ENCODE measurements around the gene LETMD1.

LETMD1 gene

DNA sequence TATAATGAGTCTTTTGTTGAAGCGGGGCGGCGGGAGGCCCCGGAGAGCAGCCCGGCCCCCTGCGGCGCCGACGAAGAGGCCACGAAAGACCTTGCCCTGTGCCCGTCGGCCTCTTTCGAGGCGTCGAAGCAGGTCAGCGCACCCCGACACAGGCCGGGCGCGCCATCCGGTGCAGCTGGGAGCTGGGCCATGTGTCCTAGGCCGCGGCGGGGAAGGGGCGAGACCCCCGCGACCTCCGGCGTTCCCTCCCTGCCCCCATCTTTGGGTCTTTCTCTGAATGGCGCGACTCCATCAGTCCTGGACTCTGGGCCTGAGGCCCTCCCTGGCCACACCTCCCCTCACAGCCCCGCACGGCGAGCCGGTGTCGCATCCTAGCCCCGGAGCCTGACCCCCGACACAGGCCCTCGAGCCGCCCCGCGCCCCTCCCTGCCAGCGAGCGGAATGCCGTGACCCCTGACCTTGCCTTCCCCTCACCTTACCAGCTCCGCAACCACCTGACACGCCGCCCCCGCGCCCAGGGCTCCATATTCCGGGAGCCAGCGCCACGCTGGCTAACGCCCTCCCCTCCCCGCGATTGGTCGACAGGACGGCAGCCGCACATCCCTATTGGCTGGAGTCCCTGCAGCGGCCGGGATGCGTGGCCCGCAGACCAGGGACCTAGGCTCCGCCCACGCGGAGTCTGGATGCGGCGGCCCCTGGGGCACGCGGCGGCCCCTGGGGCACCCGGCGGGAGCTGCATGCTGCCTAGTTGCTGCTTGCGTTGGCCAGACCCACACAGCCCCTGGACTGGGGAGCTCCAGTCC lies 22.1 kb upstream of the LETMD1 start, which contains the start of gene SLC11A2:
Gene SLC11A2 (minus strand): TSS at position 549 of the 803 bp plus-strand sequence. CDS start 15,656 bp downstream, outside the sequence.
- DNase-seq (ENCODE audit: low spot score), result peak; percentile 99

DNA sequence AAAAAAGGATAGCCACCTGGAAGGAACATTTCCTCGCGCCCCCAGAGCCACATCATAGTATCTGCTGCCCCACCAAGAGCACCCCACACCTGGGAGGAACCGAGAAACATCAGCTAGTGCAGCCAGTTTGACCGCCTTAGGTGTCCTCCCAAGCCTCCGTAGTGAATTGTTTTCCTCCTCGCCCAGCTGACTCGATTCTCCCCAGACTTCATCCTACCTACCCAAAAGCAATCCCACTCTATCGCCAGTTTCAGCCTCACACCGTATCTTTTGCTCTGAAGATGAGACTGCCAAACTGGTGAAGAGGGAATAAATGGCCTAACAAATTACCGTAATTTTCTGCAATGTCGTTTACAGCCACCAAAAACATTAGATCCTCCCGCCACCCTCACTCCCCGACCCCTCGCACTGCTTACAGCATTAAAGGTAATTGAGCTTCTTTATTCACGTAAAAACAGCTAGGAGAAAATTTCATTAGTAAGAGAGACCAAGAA lies 20.7 kb upstream of the LETMD1 start:
- DNase-seq (ENCODE audit: low spot score), result no peak

DNA sequence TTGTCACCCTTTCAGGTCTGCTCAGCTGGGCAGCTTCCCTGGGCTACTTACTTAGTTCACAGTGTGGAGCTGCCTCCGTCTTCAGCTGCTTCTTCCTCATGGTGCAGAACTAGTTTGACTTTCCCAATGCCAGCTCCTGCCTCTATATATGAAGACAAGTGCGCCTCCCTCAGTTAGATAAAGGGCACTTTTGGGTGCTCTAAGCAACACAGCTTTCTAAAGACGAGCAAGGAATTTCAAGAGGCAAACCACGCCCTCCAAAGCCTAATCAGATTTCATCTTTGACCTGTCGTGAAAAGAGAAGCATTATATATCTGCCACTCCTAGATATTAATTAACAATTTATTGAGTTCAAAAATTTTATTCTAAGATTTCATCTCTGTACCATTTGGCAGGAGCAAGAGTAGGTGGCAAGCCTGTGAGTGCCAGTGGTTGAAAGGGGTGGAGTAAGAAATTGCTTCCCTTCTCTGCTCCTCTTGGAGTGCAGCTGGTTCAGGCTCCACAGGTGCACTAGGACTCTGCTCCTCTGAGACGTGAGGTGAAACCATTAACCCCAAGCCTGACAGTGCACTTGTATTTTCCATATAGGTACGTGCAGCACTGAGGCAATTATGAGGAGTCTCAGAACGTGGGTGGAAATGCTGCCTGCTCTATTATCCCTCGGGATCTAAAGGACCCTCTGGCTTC lies 19.9 kb upstream of the LETMD1 start:
- DNase-seq (ENCODE audit: low spot score), result peak; percentile 58

DNA sequence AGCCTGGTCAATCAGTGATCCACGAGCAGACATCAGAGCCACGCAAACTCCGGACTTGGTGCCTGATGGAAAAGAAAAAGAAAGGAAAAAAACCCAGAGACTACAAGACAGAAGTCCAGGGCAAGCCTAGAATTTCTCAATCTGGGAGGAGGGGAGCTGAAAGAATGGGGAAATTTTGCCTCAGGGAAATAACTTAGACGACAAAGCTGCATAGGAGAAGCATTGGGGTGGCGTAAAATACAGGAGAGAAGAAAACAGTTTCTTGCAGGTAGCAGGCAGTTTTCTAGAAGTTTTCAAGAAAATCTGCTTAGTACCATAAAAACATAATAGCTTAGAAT lies 19.3 kb upstream of the LETMD1 start:
- DNase-seq (ENCODE audit: low spot score), result no peak

DNA sequence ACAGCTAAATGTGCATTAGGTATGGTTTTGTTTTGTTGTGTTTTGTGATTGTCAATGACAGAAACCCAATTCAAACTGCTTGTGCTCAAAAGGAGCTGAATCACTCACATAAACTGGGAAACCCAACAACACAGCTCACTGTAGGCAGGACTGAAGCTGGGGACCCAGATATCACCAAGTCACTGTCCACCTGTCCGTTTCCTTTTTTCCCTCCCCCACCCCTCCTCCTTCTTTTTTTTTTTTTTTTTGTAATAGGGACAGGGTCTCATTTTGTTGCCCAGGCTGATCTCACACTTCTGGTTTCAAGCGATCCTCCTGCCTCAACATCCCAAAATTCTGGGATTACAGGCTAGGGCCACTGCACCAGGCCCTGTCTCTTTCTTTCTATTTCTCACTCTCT lies 15.1 kb upstream of the LETMD1 start:
- DNase-seq (ENCODE audit: low spot score), result no peak

DNA sequence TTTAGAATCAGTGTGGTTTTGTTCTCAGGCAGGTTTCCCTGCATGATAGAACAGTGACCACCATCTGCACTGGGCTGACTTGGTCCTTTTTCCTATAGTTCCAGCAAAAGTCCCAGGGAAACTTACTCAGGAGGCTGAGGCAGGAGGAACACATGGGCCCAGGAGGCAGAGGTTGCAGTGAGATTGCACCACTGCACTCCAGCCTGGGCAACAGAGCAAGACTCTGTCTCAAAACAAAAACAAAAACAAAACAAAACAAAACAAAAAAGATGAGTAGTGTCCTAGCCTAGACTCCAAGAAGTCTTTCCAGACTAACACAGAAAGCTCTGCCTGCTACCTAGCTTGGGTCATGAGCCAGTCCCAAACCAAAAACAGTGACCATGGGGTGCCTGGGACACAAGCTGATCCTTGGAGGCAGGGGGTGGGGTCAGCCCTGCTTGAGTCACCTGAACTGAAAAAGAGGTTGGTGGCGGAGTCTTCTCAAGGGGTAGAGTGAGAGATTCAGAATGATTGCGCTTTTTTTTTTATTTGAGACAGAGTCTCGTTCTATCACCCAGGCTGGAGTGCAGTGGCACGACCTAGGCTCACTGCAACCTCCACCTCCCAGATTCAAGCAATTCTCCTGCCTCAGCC lies 14.6 kb upstream of the LETMD1 start:
- no peak for DNase-seq (ENCODE audit: low spot score)

DNA sequence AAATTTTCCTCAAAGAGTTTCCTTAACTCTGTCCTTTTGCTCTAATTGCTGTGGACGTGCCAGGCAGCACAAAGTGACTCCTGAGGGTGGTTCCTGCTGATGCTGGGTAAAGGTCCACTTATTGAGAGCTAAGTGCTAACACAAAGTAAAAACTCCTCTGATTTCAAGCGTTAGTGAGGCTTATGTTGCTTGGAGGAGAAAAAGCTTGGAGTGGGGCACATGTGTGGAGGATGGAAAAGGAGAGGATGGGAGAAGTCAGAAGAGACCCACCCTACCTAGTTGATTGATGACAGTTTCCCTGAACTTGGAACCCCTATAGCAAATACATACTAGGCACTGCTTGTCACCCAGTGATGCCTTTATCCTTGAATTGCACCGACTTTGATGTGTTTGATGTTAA lies 11.8 kb upstream of the LETMD1 start:
- no peak for DNase-seq (ENCODE audit: low spot score)

DNA sequence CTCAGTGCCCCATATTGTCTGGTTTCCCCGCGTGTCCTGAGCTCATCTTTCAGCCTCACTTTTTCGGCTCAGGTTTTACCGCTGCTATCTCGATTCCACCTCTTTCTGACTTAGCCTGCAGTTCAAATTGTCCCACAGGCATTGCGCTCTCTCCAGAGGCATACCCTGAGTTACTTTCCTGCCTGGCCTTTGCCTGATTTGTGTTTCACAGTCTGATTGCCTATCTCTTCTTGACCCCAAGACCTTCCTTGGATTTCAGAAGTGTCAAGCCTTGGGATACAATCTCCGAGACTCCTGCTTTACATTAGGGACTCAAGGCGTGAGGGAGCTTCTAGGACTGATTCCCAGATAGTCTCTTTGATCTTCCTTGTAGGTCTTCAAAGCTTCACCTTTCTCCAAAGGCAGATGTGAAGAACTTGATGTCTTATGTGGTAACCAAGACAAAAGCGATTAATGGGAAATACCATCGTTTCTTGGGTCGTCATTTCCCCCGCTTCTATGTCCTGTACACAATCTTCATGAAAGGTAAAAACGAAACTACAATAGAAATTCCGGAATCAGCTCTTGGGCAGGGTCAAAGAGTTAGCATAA lies 629 bp downstream of the LETMD1 start:
- no peak for DNase-seq (ENCODE audit: low spot score)

DNA sequence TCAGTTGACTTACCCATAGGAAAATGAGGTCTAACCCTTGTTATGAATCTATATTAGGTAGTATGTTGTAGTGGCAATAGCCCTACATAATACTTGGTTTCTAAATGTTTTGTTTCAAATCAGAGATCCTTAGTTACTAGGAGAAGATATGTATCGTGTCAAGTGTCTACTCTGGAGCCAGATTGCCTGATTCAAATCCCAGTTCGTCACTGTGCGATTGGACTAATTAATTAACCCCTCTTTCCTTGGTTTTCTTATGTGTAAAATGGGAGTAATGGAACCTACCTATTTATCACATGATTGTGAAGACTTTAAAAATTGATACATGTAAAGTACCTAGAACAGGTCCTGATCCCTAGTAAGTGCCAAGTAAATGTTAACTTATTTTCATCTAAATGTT lies 1.4 kb downstream of the LETMD1 start:
- no peak for DNase-seq (ENCODE audit: low spot score)

DNA sequence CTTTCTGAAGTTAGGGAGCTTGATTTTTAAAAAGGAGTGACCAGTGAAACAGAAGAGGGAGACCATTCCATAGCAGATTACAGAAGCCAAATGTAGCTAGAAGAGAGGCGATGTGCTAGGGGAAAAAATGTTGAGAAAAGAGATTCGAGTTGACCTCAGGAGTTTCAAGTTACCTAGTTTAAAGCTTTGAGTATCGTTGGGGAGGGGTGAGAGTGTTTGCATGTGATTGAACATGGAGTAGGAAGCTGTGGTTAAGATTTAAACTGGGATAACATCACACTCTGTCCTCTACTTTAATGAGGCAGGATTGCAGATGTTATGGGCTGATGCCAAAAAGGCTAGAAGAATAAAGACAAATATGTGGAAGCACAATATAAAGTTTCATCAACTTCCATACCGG lies 3.7 kb downstream of the LETMD1 start:
- no peak for DNase-seq (ENCODE audit: low spot score)

DNA sequence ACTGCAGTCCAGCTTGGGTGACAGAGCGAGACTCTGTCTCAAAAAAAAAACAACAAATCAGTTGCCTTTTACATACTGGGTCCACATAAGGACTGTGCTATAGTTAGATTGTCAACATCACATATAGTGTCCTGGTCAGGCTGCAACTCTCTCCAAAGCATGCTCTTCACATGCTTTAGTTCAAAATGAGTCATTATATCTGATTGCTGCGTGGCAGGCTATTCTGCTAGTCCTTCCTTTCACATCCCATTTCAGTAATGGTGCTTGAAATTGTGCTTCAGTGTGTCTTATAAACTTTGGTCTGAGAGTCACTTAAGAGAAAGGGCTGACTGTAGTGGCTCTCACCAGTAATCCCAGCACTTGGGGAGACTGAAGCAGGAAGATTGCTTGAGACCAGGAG lies 6.9 kb downstream of the LETMD1 start:
- no peak for DNase-seq (ENCODE audit: low spot score)

DNA sequence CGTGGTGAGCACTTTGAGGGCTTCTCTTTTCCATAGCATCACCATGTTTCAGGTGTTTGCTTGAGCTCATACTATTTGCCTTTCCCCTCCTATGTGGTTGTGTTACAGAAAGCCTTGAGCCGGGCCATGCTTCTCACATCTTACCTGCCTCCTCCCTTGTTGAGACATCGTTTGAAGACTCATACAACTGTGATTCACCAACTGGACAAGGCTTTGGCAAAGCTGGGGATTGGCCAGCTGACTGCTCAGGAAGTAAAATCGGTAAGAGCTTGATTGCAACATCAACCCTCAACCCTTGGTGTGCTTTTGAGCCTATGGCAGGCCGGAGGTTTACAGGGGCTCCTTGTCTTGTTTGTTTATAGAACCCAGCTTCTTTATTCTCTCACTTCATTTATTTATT lies 8.1 kb downstream of the LETMD1 start:
- no peak for DNase-seq (ENCODE audit: low spot score)

DNA sequence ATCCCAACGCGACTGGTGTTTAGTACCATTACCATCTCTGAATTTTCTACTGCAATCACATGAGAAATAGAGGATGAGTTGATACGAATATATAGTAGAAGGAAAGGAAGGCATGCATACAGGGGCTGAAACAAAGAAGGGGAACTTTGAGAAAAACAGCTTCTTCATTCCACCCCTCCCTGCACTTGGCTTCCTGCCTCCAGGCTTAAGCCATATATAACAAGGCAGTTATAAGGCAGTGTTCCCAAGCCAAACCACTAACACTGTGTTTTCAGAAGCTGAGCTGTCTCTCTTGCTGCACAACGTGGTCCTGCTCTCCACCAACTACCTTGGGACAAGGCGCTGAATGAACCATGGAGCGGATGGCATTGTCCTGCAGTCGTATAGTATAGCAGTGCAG lies 11.0 kb downstream of the LETMD1 start:
- no peak for DNase-seq (ENCODE audit: low spot score)

DNA sequence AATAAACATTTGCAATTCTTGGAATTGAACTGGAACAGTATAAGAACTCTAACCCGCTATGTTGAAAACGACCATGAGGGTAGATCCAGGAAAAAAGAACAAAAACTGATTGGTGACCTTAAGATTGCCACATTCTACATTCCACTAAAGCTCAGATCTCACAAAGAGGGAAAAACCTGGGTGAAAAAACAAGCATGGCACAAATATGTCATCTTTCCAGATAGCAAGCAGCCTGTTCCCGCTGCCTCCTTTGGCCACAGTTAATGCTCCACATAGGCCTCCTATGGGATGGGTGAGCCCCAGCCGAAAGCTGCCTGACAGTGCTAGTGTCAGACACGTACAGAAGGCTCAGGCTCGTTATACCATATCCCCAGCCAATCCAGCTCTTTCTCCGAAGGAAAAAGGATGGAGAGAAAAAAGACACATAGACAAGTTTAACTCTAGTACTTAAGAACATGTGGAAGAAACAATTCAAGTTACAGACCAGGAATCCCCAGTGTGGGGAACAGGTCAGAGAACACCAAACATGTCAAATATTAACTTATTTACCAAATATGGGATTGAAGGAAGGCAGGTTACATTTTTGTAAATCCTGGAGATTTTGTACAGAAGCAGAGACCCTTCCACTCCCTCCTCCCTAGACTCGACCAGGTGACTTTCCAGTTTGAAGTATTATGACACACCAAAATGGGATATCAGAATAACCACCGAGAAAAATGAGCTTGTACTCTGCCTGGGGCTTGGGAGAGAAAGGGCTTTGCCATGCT lies 14.7 kb downstream of the LETMD1 start:
- no peak for DNase-seq (ENCODE audit: low spot score)

DNA sequence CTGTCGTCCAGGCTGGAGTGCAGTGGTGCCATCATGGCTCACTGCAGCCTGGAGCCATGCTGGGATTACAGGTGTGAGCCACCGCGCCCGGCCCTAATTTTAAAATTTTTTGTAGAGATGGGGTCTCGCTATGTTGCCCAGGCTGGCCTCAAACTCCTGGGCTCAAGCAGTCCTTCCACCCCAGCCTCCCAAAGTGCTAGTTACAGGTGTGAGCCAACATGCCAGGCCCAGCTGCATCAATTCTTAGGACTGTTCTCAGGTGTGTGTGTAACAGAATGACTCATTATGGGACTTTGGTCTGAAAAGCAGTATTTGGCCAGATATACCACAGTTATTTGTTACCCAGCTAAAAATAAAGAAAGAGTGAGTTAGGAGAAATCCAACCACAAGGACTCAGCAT lies 17.4 kb downstream of the LETMD1 start:
- DNase-seq (ENCODE audit: low spot score), result no peak

DNA sequence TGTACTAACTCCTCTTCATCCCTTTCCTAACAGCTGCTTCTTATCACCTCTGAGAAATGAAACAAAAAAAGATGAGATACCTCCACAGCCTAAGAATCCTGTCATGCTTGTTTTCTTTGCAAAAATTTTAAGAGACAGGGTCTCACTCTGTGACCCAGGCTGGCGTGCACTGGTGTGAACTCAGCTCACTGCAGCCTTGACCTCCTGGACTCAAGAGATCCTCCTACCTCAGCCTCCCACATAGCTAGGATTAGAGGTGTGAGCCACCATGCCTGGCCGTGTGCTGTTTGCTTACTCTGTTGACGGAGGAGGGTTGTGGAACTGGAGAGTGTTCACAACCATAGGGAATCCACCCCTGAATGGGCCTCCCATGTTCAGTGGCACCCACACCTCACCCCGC lies 19.1 kb downstream of the LETMD1 start:
- DNase-seq (ENCODE audit: low spot score), result no peak

DNA sequence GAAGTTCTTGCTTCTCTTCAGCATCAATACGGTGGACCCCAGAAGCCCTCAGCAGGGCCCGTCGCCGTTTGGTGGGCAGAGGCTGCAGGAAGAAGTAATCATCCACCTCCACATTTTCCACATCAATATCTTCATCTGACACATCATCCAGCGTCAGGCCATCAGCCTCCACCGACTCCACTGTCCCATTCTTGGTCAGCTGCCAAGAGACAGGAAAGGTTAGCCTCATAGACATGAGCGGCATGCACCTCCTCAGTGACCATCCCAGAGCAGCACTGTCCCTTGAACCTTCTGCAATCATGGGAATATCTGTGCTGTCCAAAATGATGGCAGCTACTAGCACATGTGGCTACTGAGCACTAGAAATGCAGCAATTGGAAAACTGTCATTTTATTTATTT lies 19.6 kb downstream of the LETMD1 start:
- DNase-seq (ENCODE audit: low spot score), result no peak

DNA sequence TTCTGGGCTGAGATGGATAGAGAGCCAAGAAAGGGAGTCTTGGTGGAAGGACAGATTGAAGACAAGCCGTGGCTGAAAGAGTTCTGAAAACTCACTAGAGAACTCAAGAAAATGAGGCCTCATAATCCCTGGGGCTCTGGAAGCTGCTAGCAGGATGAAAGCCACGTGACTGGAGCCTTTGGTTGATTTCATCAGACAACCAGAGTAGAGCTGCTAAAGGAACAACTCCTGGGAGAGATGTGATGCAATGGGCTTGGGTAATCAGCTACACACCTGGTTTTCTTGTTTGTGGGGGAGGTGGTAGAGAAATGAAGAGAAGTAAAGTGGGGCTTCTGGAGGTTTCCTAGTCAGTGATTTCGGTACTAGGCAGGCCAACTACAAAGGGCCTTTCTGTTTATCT lies 21.9 kb downstream of the LETMD1 start:
- no peak for DNase-seq (ENCODE audit: low spot score)

DNA sequence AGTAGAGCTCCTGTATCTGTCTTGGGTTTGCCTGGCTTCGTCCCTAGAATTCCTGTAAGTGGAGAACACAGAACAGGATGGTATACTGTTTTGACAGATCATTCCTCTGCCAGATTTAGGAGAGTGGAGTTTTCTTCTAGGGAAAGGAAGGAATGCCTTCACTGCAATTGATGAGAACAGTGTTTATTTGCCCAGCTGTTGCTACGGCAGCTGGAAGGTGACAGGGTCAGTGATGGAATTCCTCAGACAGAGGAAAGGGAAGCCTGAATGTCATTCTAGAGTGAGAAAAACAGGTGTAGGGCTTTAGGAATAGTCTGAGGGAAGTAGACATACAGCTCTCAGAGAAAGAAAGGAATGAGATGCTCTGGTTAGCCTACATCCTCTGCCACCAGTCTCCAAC lies 23.5 kb downstream of the LETMD1 start:
- no peak for DNase-seq (ENCODE audit: low spot score)

DNA sequence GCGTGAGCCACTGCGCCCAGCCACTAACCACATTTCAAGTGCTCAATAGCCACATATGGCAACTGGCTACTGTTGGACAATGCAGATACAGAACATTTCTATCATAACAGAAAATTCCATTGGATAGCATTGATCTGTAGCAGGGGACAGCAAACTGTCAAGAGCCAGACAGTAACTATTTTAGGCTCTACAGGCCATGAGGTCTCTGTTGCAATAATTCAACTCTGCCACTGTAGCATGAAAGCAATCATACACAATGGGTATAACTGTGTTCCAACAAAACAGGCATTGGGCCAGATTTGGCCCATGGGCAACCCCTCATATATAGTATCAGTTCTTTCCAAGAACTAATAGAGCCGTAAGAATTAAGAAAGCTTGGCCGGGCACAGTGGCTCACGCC lies 27.3 kb downstream of the LETMD1 start:
- no peak for DNase-seq (ENCODE audit: low spot score)

DNA sequence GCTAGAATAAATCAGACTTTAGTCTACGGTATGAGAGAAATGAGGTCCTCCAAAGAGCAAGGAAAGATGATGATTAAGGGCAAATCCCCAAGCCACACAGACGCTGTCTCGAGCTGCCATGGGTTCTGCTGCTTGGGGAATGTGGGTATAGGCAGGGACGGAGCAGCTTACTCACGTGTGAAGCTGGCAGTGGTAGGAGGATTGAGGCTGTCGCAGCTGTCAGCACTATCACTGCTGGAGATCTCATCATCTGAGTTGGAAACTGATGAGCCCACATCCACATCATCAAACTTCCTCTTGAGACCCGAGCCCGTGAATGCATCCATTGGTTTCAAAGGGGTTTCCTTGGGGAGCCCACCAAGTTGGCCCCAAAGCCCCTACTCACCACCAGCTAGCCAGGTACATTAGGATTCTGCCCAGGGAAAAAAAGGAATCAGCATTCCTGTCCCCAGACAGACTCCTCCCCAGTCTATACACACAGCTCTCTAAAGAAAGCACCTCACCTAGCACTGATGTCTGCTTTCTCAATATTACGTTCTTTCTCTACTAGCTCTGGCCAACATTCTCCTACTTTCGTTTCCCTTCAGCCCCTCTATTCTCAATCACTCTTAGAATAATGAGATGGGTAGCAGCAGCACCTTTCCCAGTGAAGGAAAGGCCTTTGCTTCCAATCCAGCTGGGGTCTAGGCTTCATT lies 28.3 kb downstream of the LETMD1 start:
- DNase-seq (ENCODE audit: low spot score), result no peak
